ENCODE measurements around the gene DPYD.

Gene DPYD

DNA sequence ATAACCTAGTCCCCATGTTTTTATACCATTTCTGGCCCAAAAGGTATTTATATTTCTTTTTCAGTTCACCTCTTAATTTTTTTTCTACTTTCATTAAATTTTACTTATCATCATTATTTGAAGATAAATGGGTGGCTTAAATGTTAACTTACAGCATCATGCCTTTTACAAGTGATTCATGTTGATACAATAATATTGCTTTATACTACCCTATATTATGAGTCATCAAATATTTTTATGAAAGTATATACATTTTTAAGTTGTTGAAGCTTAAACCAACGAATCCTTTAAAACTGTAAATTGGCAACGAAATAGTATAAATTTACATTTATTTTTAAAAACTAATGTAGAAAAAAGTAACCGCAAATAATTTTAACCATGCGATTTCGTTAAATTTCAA, 207.9 kb downstream of the DPYD start:
- H3K4me3 ChIP-seq (ENCODE audit: low read depth, low read length, poor library complexity, severe bottlenecking): no peak overlapping the region
- H3K9me3 ChIP-seq (ENCODE audit: low read length): no peaks in the 10 kb centered on the region
- H2AFZ ChIP-seq (ENCODE audit: low read length): no peak overlapping the region
- no peak overlapping the region for H3K9ac ChIP-seq (ENCODE audit: low read length)
- H3K27ac ChIP-seq (ENCODE audit: low read depth, low read length, poor library complexity, severe bottlenecking): no peak overlapping the region
- no peaks in the 10 kb centered on the region for H4K20me1 ChIP-seq (ENCODE audit: insufficient read depth, low read length)
- no peaks in the 10 kb centered on the region for H3K79me2 ChIP-seq (ENCODE audit: insufficient read depth, low read length)
- H3F3A ChIP-seq (ENCODE audit: insufficient read depth, low read length): no peaks in the 10 kb centered on the region
- TF ChIP-seq CTCF (IDR thresholded peaks at IDR 0.05; ENCODE audit: low read length) (no peak), EZH2 (IDR thresholded peaks at IDR 0.05; ENCODE audit: borderline replicate concordance, low read length) (no peak)
- H3K9me2 ChIP-seq (ENCODE audit: low read depth, low read length): no peaks in the 10 kb centered on the region
- H3K27me3 ChIP-seq (ENCODE audit: insufficient read depth, low read length): no peaks in the 10 kb centered on the region
- H3K4me1 ChIP-seq (ENCODE audit: insufficient read depth, low read length, severe bottlenecking): no peaks in the 10 kb centered on the region
- H3K4me2 ChIP-seq (ENCODE audit: low read length): no peak overlapping the region
- no peaks in the 10 kb centered on the region for H3K36me3 ChIP-seq (ENCODE audit: insufficient read depth, low read length)

DNA sequence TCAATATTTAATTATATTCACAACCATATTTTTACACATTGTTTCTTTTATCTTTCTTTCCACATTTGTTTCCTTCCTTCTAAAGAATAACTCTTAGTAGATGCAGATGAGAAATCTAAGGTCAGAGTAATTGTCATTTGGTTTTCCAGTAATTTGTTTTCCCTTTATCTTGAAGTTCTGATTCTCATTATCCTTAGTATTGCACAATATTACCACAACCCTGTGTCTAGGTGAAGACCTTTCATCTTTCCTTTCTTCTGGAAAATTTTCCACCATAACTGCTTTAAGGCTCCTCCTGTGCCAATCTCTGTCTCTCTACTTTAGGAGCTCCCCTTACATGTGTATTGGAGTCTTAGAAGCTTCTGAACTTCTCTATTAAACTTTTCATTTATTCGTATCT, 209.0 kb downstream of the DPYD start:
- Histone ChIP-seq H3K27ac (ENCODE audit: low read depth, low read length, poor library complexity, severe bottlenecking) (no peak overlapping the region), H2AFZ (ENCODE audit: low read length) (no peak overlapping the region), H3K4me3 (ENCODE audit: low read depth, low read length, poor library complexity, severe bottlenecking) (no peak overlapping the region), H3K9ac (ENCODE audit: low read length) (no peak overlapping the region), H3K9me3 (ENCODE audit: low read length) (no peaks in the 10 kb centered on the region), H3K4me1 (ENCODE audit: insufficient read depth, low read length, severe bottlenecking) (no peaks in the 10 kb centered on the region), H3K79me2 (ENCODE audit: insufficient read depth, low read length) (no peaks in the 10 kb centered on the region), H3K36me3 (ENCODE audit: insufficient read depth, low read length) (no peaks in the 10 kb centered on the region), H4K20me1 (ENCODE audit: insufficient read depth, low read length) (no peaks in the 10 kb centered on the region), H3K4me2 (ENCODE audit: low read length) (no peak overlapping the region), H3K27me3 (ENCODE audit: insufficient read depth, low read length) (no peaks in the 10 kb centered on the region), H3K9me2 (ENCODE audit: low read depth, low read length) (no peaks in the 10 kb centered on the region), H3F3A (ENCODE audit: insufficient read depth, low read length) (no peaks in the 10 kb centered on the region)
- TF ChIP-seq CTCF (IDR thresholded peaks at IDR 0.05; ENCODE audit: low read length): no peak
- TF ChIP-seq EZH2 (IDR thresholded peaks at IDR 0.05; ENCODE audit: borderline replicate concordance, low read length): no peak

- Histone ChIP-seq H3K27me3 (ENCODE audit: insufficient read depth, low read length) (no peaks in the 10 kb centered on the region), H3K4me3 (ENCODE audit: low read depth, low read length, poor library complexity, severe bottlenecking) (no peak overlapping the region)
- TF ChIP-seq CTCF (IDR thresholded peaks at IDR 0.05; ENCODE audit: low read length): no peak
- no peak for TF ChIP-seq EZH2 (IDR thresholded peaks at IDR 0.05; ENCODE audit: borderline replicate concordance, low read length)
These were observed 227.2 kb downstream of the DPYD start for GRCh38 chr1:97693601-97694000.

More at GRCh38 chr1:97693601-97694000, 227.2 kb downstream of the DPYD start:
- H3K9me2 ChIP-seq (ENCODE audit: low read depth, low read length): no peaks in the 10 kb centered on the region
- no peak overlapping the region for H3K27ac ChIP-seq (ENCODE audit: low read depth, low read length, poor library complexity, severe bottlenecking)
- no peaks in the 10 kb centered on the region for H3K36me3 ChIP-seq (ENCODE audit: insufficient read depth, low read length)
- no peaks in the 10 kb centered on the region for H4K20me1 ChIP-seq (ENCODE audit: insufficient read depth, low read length)
- H3K9me3 ChIP-seq (ENCODE audit: low read length): no peaks in the 10 kb centered on the region
- H3K9ac ChIP-seq (ENCODE audit: low read length): no peak overlapping the region
- no peak overlapping the region for H3K4me2 ChIP-seq (ENCODE audit: low read length)
- H2AFZ ChIP-seq (ENCODE audit: low read length): no peak overlapping the region
- H3K79me2 ChIP-seq (ENCODE audit: insufficient read depth, low read length): no peaks in the 10 kb centered on the region
- no peaks in the 10 kb centered on the region; the same call in 1 of the 2 replicates for H3F3A ChIP-seq (ENCODE audit: insufficient read depth, low read length)
- no peaks in the 10 kb centered on the region for H3K4me1 ChIP-seq (ENCODE audit: insufficient read depth, low read length, severe bottlenecking)

All from OCI-LY1 (cell line).